Endothelial cell of umbilical vein (primary cell): ENCODE data around the gene TEAD2.

Experiments used
- EZH2 ChIP-seq: IDR thresholded peaks from 2 replicates; pipeline ENCODE4 v1.6.1; 2012; ENCODE audit warnings: borderline replicate concordance, low read depth, mild to moderate bottlenecking, moderate library complexity, low read length, inconsistent platforms; ENCODE audit not compliant: severe bottlenecking
- MYC ChIP-seq: IDR thresholded peaks from one replicate; pipeline ENCODE4 v1.6.1; 2011; ENCODE audit warnings: mild to moderate bottlenecking, low read depth, low read length
- POLR2A ChIP-seq: IDR thresholded peaks from 2 replicates; pipeline ENCODE4 v1.6.1; 2012; ENCODE audit warnings: low read depth, mild to moderate bottlenecking, control low read depth, low read length
- TF ChIP-seq, protein P1 (sequence below), 2 donors: IDR thresholded peaks; 1 replicate in 1 of 2; 2 replicates in 1 of 2; pipeline ENCODE4 v1.5.1; 2011; ENCODE audit warnings: low read length in 2 of 2, mild to moderate bottlenecking in 2 of 2, moderate library complexity in 2 of 2, control low read depth in 1 of 2, inconsistent platforms in 1 of 2, low read depth in 1 of 2; ENCODE audit not compliant: insufficient read depth in 1 of 2; ENCODE audit errors: extremely low read depth in 1 of 2

DNA sequence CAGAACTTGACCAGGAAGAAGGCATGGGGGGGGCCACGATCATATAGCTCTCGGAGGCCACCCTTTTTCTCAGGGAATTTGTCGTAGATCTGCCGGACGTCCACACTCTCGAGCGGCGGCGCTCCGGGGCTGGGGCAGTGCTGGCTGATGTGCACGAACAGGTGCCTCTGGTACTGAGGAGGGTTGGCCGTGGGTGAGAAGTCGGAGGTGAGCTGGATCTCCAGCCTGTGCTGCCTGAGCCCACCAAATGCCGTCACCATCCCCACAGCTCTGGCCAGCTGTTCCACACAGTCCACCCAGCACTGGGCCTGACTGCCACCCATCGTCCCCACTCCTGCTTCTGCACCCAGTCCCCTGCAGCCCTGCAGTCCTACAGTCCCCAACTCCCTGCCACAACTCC, 15.0 kb downstream of the TEAD2 start:
- TF ChIP-seq, protein P1, sequence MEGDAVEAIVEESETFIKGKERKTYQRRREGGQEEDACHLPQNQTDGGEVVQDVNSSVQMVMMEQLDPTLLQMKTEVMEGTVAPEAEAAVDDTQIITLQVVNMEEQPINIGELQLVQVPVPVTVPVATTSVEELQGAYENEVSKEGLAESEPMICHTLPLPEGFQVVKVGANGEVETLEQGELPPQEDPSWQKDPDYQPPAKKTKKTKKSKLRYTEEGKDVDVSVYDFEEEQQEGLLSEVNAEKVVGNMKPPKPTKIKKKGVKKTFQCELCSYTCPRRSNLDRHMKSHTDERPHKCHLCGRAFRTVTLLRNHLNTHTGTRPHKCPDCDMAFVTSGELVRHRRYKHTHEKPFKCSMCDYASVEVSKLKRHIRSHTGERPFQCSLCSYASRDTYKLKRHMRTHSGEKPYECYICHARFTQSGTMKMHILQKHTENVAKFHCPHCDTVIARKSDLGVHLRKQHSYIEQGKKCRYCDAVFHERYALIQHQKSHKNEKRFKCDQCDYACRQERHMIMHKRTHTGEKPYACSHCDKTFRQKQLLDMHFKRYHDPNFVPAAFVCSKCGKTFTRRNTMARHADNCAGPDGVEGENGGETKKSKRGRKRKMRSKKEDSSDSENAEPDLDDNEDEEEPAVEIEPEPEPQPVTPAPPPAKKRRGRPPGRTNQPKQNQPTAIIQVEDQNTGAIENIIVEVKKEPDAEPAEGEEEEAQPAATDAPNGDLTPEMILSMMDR (IDR thresholded peaks at IDR 0.05; ENCODE audit: extremely low read depth in 1 of 2, insufficient read depth in 1 of 2, low read depth in 1 of 2, low read length in 2 of 2) = no peak
- no peak for TF ChIP-seq EZH2
- TF ChIP-seq POLR2A = no peak
- TF ChIP-seq MYC = no peak
